H1 (cell line): Measurements from ENCODE around the gene RNF166. TPM values are rescaled to one million over a fixed set of nuclear protein-coding genes. Genes with fewer than 3 reads are reported as not detected.

Experiments
- CTCF ChIA-PET: fragments of 300-600 bp; sonication (Branson Sonifier 250); formaldehyde crosslinking; loops from one replicate; lab custom pipeline; 2021; ENCODE audit not compliant: partially characterized antibody; lab: Charles Lee
- POLR2A ChIA-PET: fragments of 300-600 bp; sonication (Branson Sonifier 250); formaldehyde crosslinking; loops from one replicate; lab custom pipeline; 2021; ENCODE audit warnings: inconsistent platforms; ENCODE audit not compliant: partially characterized antibody; lab: Charles Lee
- DNase-seq, 2 experiments: peaks; one replicate each; pipeline versions ENCODE4 v3.0.0 to v3.0.0-alpha.2; 2010 to 2022; ENCODE audit warnings: low spot score in 2 of 2, low read depth in 1 of 2, mixed read lengths in 1 of 2
- FAIRE-seq: peaks from 2 replicates; lab custom pipeline; 2011; peaks lifted over from hg19 to GRCh38; lab: Jason Lieb, UNC
- H2AFZ ChIP-seq: 2 replicates; pipeline ENCODE4 v1.8.1; 2012; ENCODE audit warnings: low read length, inconsistent platforms
- H2AK5ac ChIP-seq: 2 replicates; pipeline ENCODE4 v1.6.1; 2013; ENCODE audit warnings: low read depth, low read length
- H2BK120ac ChIP-seq: replicated peaks from 2 replicates; pipeline ENCODE3; 2013; ENCODE audit warnings: low read depth, low read length, inconsistent platforms
- H2BK12ac ChIP-seq: 2 replicates; pipeline ENCODE4 v1.6.1; 2013; ENCODE audit warnings: low read depth, low read length
- H2BK15ac ChIP-seq: 2 replicates; pipeline ENCODE4 v1.6.1; 2013; ENCODE audit warnings: low read length
- H2BK20ac ChIP-seq: 2 replicates; pipeline ENCODE4 v1.6.1; 2013; ENCODE audit warnings: low read length
- H2BK5ac ChIP-seq: 2 replicates; pipeline ENCODE4 v1.6.1; 2013; ENCODE audit warnings: low read depth, low read length
- H3K14ac ChIP-seq: 2 replicates; pipeline ENCODE4 v1.6.1; 2013; ENCODE audit warnings: inconsistent platforms; ENCODE audit not compliant: insufficient read length
- H3K18ac ChIP-seq: 2 replicates; pipeline ENCODE4 v1.6.1; 2013; ENCODE audit warnings: low read length; ENCODE audit errors: extremely low read depth
- H3K23ac ChIP-seq: 2 replicates; pipeline ENCODE4 v1.6.1; 2013; ENCODE audit warnings: inconsistent platforms; ENCODE audit not compliant: insufficient read length
- H3K23me2 ChIP-seq: 2 replicates; pipeline ENCODE4 v1.6.1; 2013; ENCODE audit warnings: low read depth, low read length
- H3K27ac ChIP-seq: 2 replicates; pipeline ENCODE4 v1.6.1; 2011; ENCODE audit warnings: low read depth, low read length, inconsistent platforms
- H3K27me3 ChIP-seq, 4 experiments: replicated peaks in 1 of 4; 1 replicate in 1 of 4; 2 replicates in 3 of 4; pipeline versions ENCODE4 v1.6.1 to v1.8.1; 2011 to 2013; ENCODE audit warnings: low read length in 3 of 4, mild to moderate bottlenecking in 3 of 4, inconsistent platforms in 2 of 4, mixed read lengths in 2 of 4, moderate library complexity in 1 of 4; ENCODE audit not compliant: control insufficient read depth in 3 of 4, insufficient read depth in 3 of 4; ENCODE audit errors: extremely low read depth in 1 of 4
- H3K36me3 ChIP-seq, 4 experiments: 2 replicates each; pipeline versions ENCODE4 v1.6.1 to v1.8.1; 2011 to 2013; ENCODE audit warnings: mild to moderate bottlenecking in 4 of 4, low read length in 3 of 4, moderate library complexity in 2 of 4, control low read depth in 1 of 4, inconsistent platforms in 1 of 4; ENCODE audit not compliant: insufficient read depth in 4 of 4, control insufficient read depth in 2 of 4
- H3K4ac ChIP-seq: replicated peaks from 2 replicates; pipeline ENCODE3; 2013; ENCODE audit warnings: low read length, low read depth, mixed read lengths, inconsistent platforms; ENCODE audit not compliant: insufficient read length
- H3K4me1 ChIP-seq, 4 experiments: replicated peaks in 1 of 4; 1 replicate in 1 of 4; 2 replicates in 3 of 4; pipeline versions ENCODE4 v1.6.1 to v1.8.1; 2011 to 2013; ENCODE audit warnings: low read length in 3 of 4, inconsistent platforms in 2 of 4, mixed read lengths in 1 of 4; ENCODE audit not compliant: insufficient read depth in 4 of 4, control insufficient read depth in 3 of 4
- H3K4me2 ChIP-seq, 2 experiments: 2 replicates each; pipeline versions ENCODE4 v1.6.1 to v1.8.1; 2011 to 2013; ENCODE audit warnings: low read depth in 2 of 2, low read length in 2 of 2, control low read depth in 1 of 2, inconsistent platforms in 1 of 2, mild to moderate bottlenecking in 1 of 2; ENCODE audit not compliant: insufficient read depth in 1 of 2
- H3K4me3 ChIP-seq, 4 experiments: fragments of 200-600, 300-600 bp in 1 of 4; sonication (generic), shearing (Covaris generic), sonication (Bioruptor Twin) in 1 of 4; 2 replicates each; pipeline versions ENCODE4 v1.5.1 to v1.8.1; 2011 to 2016; ENCODE audit warnings: low read length in 4 of 4, low read depth in 3 of 4, control low read depth in 2 of 4, inconsistent platforms in 2 of 4, mild to moderate bottlenecking in 2 of 4, mixed read lengths in 1 of 4, moderate library complexity in 1 of 4; ENCODE audit not compliant: insufficient read depth in 2 of 4; ENCODE audit errors: extremely low read depth in 1 of 4
- H3K56ac ChIP-seq: replicated peaks from 2 replicates; pipeline ENCODE3; 2013; ENCODE audit warnings: low read depth, mild to moderate bottlenecking, mixed read lengths, low read length, inconsistent platforms; ENCODE audit not compliant: insufficient read length
- H3K79me1 ChIP-seq: 2 replicates; pipeline ENCODE4 v1.6.1; 2013; ENCODE audit warnings: low read depth, low read length, control low read depth
- H3K79me2 ChIP-seq, 2 experiments: 2 replicates each; pipeline versions ENCODE4 v1.6.1 to v1.8.1; 2012 to 2013; ENCODE audit warnings: low read length in 2 of 2, mild to moderate bottlenecking in 2 of 2, inconsistent platforms in 1 of 2; ENCODE audit not compliant: insufficient read depth in 2 of 2, control insufficient read depth in 1 of 2
- H3K9ac ChIP-seq, 4 experiments: replicated peaks in 1 of 4; 1 replicate in 1 of 4; 2 replicates in 3 of 4; pipeline versions ENCODE4 v1.6.1 to v1.8.1; 2011 to 2013; ENCODE audit warnings: low read depth in 3 of 4, low read length in 3 of 4, control low read depth in 2 of 4, mild to moderate bottlenecking in 2 of 4, moderate library complexity in 2 of 4, inconsistent platforms in 1 of 4; ENCODE audit errors: extremely low read depth in 1 of 4
- H3K9me3 ChIP-seq, 2 experiments: 2 replicates each; pipeline versions ENCODE4 v1.6.1 to v1.8.1; 2012 to 2013; ENCODE audit warnings: mild to moderate bottlenecking in 2 of 2, moderate library complexity in 2 of 2, control low read depth in 1 of 2, inconsistent platforms in 1 of 2, low read depth in 1 of 2, low read length in 1 of 2, mixed read lengths in 1 of 2; ENCODE audit not compliant: insufficient read depth in 2 of 2
- H4K20me1 ChIP-seq, 2 experiments: replicated peaks in 1 of 2; 2 replicates each; pipeline versions ENCODE3 to v1.8.1; 2011 to 2013; ENCODE audit warnings: inconsistent platforms in 2 of 2, low read length in 2 of 2, mild to moderate bottlenecking in 1 of 2; ENCODE audit not compliant: insufficient read depth in 2 of 2, control insufficient read depth in 1 of 2
- H4K5ac ChIP-seq: 2 replicates; pipeline ENCODE4 v1.6.1; 2013; ENCODE audit warnings: low read length, low read depth, mixed read lengths, inconsistent platforms; ENCODE audit not compliant: insufficient read length
- H4K8ac ChIP-seq: 2 replicates; pipeline ENCODE4 v1.8.0; 2013; ENCODE audit warnings: mild to moderate bottlenecking, moderate library complexity, low read length, inconsistent platforms; ENCODE audit not compliant: insufficient read depth; ENCODE audit errors: extremely low read depth
- H4K91ac ChIP-seq: replicated peaks from 2 replicates; pipeline ENCODE3; 2013; ENCODE audit warnings: low read length, mixed read lengths, inconsistent platforms; ENCODE audit not compliant: insufficient read length
- CBX5 ChIP-seq: fragments of 300-800, 300-1000 bp; sonication (generic); IDR thresholded peaks from 2 replicates; pipeline ENCODE4 v1.7.1; 2016; ENCODE audit warnings: antibody characterized with exemption, low read length, low read depth
- GTF2F1 ChIP-seq: IDR thresholded peaks from 2 replicates; pipeline ENCODE4 v1.6.1; 2012; ENCODE audit warnings: low read depth, low read length, improper control_type of control experiment, borderline replicate concordance
- NRF1 ChIP-seq: IDR thresholded peaks from 2 replicates; pipeline ENCODE4 v1.6.1; 2011; ENCODE audit warnings: mild to moderate bottlenecking, low read depth, low read length, improper control_type of control experiment
- POU5F1 ChIP-seq: IDR thresholded peaks from 2 replicates; pipeline ENCODE4 v1.6.1; 2011; ENCODE audit warnings: low read depth, mild to moderate bottlenecking, low read length, moderate library complexity
- RFX5 ChIP-seq: IDR thresholded peaks from 2 replicates; pipeline ENCODE4 v1.6.1; 2011; ENCODE audit warnings: low read depth, low read length, improper control_type of control experiment, borderline replicate concordance
- TAF1 ChIP-seq: IDR thresholded peaks from 2 replicates; pipeline ENCODE4 v1.6.1; 2011; ENCODE audit warnings: mild to moderate bottlenecking, low read depth, low read length
- TEAD4 ChIP-seq: IDR thresholded peaks from 2 replicates; pipeline ENCODE4 v1.6.1; 2012; ENCODE audit warnings: low read depth, low read length, inconsistent platforms, mixed read lengths
- WGBS, 2 experiments: shearing (Covaris generic) in 1 of 2; methylation state at CpG; one replicate each; pipeline versions ENCODE4 v1.1.6 to v1.1.7; 2013 to 2015; ENCODE audit warnings: low lambda C conversion rate in 2 of 2, mixed read lengths in 2 of 2, inconsistent platforms in 1 of 2, low coverage in 1 of 2, missing lambda C conversion rate in 1 of 2; ENCODE audit not compliant: insufficient replicate concordance in 2 of 2, insufficient coverage in 1 of 2, insufficient read length in 1 of 2; ENCODE audit errors: extremely low coverage in 1 of 2, missing lambda C conversion rate in 1 of 2; 5-methylcytosine and 5-hydroxymethylcytosine counted together
- polyA plus RNA-seq, 7 experiments: library from polyadenylated mRNA; depleted of rRNA in 3 of 7; stranded (reverse) in 5 of 7; unstranded in 2 of 7; fragments of >200 nt in 5 of 7; fragments of 200-250 nt in 2 of 7; gene quantifications; 1 replicate in 5 of 7; 2 replicates in 1 of 7; 4 replicates in 1 of 7; pipeline versions ENCODE4 v1.2.1 to v1.2.3, GENCODE V29; 2011 to 2013; ENCODE audit warnings: missing spikeins in 2 of 7, mixed read lengths in 2 of 7
- total RNA-seq: library from RNA; stranded (reverse); fragmentation: NEBNext Ultra II Directional; extraction: Animal tissue kit (Norgen Biotek cat#: 25700); gene quantifications from 2 replicates; pipeline ENCODE4 v1.2.1, GENCODE V29; 2021
- TF ChIP-seq, protein P1 (sequence below), 3 experiments: IDR thresholded peaks; 1 replicate in 2 of 3; 2 replicates in 1 of 3; pipeline versions ENCODE4 v1.5.1 to v1.6.1; 2011; ENCODE audit warnings: low read length in 3 of 3, mild to moderate bottlenecking in 3 of 3, inconsistent platforms in 2 of 3, low read depth in 1 of 3, moderate library complexity in 1 of 3; ENCODE audit not compliant: insufficient read depth in 1 of 3; ENCODE audit errors: control extremely low read depth in 1 of 3

RNF166 gene
- total and polyA plus RNA-seq, 2 of the 8 experiments (the other 6 are each of a cell fraction or from before 2014, with no cell fraction given) = 29.8 to 31.2 TPM

DNA sequence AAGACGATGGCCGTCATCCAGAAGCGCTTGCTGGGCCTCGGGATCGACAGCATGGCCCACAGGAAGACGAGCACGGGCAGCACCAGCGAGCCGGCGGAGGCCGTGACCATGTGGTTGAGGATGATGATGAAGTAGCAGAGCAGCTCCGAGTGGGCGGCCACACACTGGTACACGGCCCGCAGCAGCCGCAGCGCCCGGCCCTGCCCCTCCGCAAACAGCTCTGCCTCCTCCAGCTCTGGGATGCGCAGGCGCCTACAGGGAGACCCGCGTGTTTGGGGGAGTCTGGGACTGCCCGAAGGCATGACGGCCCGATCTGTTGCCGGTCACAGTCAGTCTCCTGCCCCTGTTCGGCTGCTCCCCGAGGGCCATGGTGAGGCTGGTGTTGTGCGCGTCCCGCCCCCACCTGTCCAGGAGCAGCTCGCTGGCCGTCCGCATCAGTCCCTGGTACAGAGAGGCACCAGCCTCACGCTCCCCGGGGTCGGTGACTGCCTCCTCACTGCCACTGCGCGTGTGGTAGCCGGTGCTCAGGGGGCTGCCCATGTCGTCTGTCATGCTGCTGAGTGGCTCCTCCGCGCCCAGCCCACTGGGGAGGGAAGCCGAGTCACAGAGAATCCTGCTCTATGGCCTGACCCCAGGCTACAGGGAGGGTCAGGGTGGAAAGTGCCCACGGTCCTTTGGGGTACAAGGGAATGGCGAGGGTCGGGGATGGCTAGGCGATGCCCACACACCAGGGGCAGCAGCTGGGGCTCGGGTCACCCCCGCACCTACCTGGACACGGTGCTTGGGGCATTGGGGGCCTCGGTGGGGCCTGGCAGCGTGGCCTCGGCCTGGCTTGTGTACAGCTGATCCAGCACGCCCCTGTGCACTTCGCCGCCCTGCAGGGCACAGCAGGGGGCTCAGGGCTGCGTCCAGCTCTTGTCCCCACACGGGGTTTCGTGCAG is 15.9 kb upstream of the RNF166 start:
- Histone ChIP-seq H2BK120ac (no peak overlapping the region), H2BK15ac (no peak overlapping the region), H3K27ac (no peak overlapping the region), H3K18ac (no peak overlapping the region), H4K5ac (no peak overlapping the region), H3K9ac (no peak overlapping the region), H3K4me2 (no peak overlapping the region), H2BK20ac (no peak overlapping the region), H3K23me2 (no peaks in the 10 kb centered on the region), H3K4me1 (no peaks in the 10 kb centered on the region), H3K79me2 (no peaks in the 10 kb centered on the region), H3K27me3 (no peaks in the 10 kb centered on the region), H3K36me3 (peaks cover 0 to 27% (median 10%) of the 10 kb centered on the region in 4 experiments; a peak in 5 of 8 replicates), H2BK12ac (no peak overlapping the region), H2AK5ac (no peak overlapping the region), H2AFZ (no peak overlapping the region), H3K9me3 (no peaks in the 10 kb centered on the region), H3K23ac (no peak overlapping the region), H3K4ac (no peak overlapping the region), H3K56ac (no peak overlapping the region), H4K20me1 (peaks cover 0 to 13% of the 10 kb centered on the region in 2 experiments), H4K8ac (no peak overlapping the region), H3K4me3 (no peak overlapping the region), H3K14ac (no peak overlapping the region), H4K91ac (no peak overlapping the region), H2BK5ac (no peak overlapping the region; the same call in 1 of the 2 replicates), H3K79me1 (no peaks in the 10 kb centered on the region)
- FAIRE-seq (no peak), DNase-seq (no peak)
- ChIA-PET CTCF (interaction anchor here (1.1 to 4.5 kb wide), 4 partner anchors 15 to 68 kb away, joined by 4 to 24 read pairs (median 6); no protein-coding TSS in a partner anchor), POLR2A (interaction anchor here (0.8 to 1.5 kb wide), 4 partner anchors 11 to 46 kb away, joined by 3 to 6 read pairs (median 4); no protein-coding TSS in a partner anchor)
- WGBS, 2 experiments = 94% methylated on average over 37 of the region's 61 CpGs; no CpG with 5 or more reads in 1 of the 2 experiments
- TF ChIP-seq TEAD4 = no peak
- TF ChIP-seq, protein P1, sequence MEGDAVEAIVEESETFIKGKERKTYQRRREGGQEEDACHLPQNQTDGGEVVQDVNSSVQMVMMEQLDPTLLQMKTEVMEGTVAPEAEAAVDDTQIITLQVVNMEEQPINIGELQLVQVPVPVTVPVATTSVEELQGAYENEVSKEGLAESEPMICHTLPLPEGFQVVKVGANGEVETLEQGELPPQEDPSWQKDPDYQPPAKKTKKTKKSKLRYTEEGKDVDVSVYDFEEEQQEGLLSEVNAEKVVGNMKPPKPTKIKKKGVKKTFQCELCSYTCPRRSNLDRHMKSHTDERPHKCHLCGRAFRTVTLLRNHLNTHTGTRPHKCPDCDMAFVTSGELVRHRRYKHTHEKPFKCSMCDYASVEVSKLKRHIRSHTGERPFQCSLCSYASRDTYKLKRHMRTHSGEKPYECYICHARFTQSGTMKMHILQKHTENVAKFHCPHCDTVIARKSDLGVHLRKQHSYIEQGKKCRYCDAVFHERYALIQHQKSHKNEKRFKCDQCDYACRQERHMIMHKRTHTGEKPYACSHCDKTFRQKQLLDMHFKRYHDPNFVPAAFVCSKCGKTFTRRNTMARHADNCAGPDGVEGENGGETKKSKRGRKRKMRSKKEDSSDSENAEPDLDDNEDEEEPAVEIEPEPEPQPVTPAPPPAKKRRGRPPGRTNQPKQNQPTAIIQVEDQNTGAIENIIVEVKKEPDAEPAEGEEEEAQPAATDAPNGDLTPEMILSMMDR (IDR thresholded peaks at IDR 0.05; ENCODE audit: control extremely low read depth in 1 of 3, insufficient read depth in 1 of 3, low read depth in 1 of 3, low read length in 3 of 3) = no peak
- no peak for TF ChIP-seq CBX5
- TF ChIP-seq TAF1 = no peak
- no peak for TF ChIP-seq RFX5
- no peak for TF ChIP-seq NRF1
- TF ChIP-seq POU5F1 = no peak
- TF ChIP-seq GTF2F1 = no peak
